GM18499 (cell line): ENCODE measurements around the gene PCDH12.

ENCODE experiments used
- ATAC-seq: cut with Tn5 transposase; IDR thresholded peaks from one replicate; pipeline ENCODE4 v1.9.1; 2021; ENCODE audit warnings: moderate number of reproducible peaks; ENCODE audit not compliant: insufficient read depth, unreplicated experiment

PCDH12 gene

GRCh38 chr5:141958113-141958512, at the start of gene PCDH12:
Gene PCDH12, minus strand, starts transcription at chr5:141958202. Its CDS starts 351 bp downstream, at chr5:141957851.
- no peak for ATAC-seq

GRCh38 chr5:142007237-142007544, 49.2 kb upstream of the PCDH12 start:
- ATAC-seq = no peak

DNA sequence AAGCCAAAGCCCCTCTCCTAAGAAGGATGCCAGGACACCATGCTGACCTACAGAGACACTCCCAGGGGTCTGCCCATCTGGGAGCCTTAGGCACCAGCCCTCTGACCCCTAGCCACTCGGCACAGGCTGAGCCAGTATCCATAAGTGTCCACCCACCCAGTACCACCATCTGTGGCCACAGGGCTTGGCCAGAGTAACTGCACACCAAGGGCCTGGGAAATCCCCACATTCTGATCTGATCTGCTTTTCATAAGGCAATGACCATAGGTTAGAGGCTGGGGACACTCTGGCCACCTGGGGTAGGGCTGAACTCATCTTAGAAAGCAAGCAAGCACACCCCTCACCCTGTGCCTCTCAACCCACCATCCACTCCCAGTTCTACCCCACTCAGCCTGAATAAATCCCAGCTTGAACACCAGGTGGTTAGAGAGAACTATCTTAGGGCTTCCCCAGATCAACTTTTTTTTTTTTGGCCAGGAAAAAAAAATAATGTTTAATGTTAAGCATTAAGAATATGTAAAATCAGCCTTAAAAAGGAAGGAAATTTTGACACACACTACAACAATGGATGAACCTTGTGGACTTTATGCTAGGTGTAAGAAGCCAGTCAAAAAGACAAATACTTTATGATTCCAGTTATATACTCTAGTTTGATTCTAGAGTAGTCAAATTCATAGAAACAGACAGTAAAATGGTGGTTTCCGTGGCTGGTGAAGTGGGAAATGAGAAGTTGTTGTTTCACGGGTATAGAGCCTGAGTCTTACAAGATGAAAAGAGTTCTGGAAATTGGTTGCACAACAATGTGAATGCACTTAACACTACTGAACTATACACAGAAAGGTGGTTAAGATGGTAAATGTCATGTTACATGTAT, 48.6 kb upstream of the PCDH12 start:
- ATAC-seq = no peak

DNA sequence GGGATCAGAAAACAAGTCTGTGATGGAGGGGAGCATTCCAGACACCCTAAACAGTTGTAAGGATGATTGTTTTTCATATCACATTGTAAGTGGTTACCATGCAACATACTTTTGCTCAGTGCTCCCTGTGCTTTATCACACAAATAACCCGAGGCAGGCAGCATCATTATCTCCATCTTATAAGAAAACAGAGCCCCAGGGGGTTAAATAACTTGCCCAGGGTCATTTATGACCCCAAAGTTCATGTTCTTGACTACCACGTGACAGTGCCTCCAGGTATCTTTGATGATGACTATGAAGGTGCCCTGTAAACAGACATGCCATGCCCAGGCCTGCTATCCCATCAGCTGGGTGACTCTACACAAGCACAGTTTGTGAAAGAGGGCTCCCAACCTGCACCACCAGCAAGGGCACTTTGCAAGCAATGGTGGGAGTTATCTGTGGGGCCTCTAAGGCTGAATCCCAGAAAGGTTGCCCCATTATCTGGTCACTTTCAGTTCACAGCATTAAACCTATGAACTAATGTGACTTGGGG, 45.3 kb upstream of the PCDH12 start:
- ATAC-seq = no peak

- ATAC-seq = no peak
Measured at GRCh38 chr5:142000704-142001484, 42.9 kb upstream of the PCDH12 start.

GRCh38 chr5:142000173-142000572, 42.2 kb upstream of the PCDH12 start:
- no peak for ATAC-seq

- no peak for ATAC-seq
Measured at GRCh38 chr5:141997358-141997960, 39.5 kb upstream of the PCDH12 start.

- no peak for ATAC-seq
Measured at GRCh38 chr5:141995656-141996055, 37.7 kb upstream of the PCDH12 start.

- no peak for ATAC-seq
Measured at GRCh38 chr5:141994511-141995136, 36.6 kb upstream of the PCDH12 start.

DNA sequence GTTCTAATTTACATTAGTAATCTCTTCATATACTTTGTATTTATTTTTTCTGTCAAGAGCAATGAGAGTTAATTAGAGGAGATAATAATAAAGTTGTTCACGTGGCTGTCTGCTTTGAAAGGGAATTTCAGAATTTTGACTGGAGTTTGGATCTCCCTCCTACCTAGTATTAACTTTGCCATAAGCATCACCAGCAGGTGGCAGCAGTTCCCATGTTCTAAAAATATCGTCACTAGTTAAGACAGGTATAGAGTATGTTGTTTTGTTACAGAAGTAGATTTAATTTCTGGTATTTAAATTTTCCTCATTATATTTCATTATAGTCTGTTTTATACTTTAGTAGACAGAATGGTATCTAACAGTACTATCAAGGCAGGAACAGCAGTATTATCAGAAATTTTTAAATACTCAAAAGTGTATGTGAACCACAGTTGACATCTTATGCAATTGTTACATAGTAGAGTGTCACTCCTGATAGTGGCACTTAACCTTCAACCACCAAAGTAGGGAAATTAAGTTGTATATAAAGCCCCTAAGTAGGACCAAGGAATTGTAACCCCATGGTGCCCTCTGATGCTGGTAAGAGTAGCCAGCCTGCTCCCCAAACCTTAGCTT, 34.5 kb upstream of the PCDH12 start:
- no peak for ATAC-seq

GRCh38 chr5:141989720-141990119, 31.7 kb upstream of the PCDH12 start:
- no peak for ATAC-seq

DNA sequence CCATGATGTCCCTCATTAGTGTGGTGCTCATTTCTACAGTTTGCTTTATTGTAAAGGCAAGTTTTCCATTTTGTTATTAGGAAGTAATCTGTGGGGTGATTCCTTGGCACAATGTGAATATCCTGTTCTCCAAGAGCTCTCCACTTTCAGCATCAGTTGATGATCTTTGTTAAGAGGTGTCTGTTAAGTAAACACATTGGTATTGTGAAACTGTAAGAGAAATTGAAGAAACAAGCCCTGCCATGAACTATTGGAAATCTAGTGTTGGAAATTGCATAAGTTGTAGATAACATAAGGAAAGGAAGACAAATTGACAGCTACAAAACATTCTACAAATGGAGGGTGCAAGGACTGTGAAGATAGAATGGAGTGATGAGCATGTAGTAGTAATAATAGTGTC, 28.1 kb upstream of the PCDH12 start:
- ATAC-seq = no peak

DNA sequence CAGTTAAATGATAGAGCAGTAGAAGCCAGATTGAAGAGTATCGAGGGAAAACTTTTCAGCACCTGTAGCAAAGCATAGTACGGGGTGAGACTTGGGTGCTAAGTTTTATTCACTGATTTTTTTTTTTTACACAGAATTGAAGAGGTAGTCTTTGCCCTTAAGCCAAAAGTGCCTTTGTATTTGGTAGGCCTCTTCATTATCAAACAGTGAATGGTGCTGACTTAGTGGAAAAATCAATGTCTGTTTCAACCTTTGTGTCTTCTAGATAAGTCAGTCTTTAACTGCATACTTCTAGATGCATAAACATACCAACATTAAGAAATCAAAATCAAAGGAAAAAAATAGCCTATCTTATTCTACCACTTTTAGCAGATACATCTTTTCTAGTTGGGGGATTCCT, 24.6 kb upstream of the PCDH12 start:
- no peak for ATAC-seq

GRCh38 chr5:141978389-141978788, 20.4 kb upstream of the PCDH12 start:
- no peak for ATAC-seq

DNA sequence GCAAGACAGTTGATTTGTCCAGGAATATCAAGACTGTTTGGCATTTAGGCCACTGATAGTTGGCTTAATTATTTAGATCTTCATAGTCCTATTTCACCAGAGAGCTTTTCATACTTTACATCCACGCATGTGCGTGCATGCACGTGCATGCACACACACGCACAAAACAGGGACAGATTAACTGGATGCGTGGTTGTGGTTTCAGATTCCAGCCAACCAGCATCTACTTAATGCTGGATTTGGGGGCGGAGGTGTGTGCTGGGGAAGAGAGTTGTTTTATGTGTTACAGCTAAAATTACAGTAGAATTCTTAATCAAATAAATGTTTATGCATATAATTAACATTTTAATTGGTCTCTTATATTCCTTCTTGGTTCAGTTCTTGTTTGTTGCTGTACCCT, 18.2 kb upstream of the PCDH12 start:
- no peak for ATAC-seq

DNA sequence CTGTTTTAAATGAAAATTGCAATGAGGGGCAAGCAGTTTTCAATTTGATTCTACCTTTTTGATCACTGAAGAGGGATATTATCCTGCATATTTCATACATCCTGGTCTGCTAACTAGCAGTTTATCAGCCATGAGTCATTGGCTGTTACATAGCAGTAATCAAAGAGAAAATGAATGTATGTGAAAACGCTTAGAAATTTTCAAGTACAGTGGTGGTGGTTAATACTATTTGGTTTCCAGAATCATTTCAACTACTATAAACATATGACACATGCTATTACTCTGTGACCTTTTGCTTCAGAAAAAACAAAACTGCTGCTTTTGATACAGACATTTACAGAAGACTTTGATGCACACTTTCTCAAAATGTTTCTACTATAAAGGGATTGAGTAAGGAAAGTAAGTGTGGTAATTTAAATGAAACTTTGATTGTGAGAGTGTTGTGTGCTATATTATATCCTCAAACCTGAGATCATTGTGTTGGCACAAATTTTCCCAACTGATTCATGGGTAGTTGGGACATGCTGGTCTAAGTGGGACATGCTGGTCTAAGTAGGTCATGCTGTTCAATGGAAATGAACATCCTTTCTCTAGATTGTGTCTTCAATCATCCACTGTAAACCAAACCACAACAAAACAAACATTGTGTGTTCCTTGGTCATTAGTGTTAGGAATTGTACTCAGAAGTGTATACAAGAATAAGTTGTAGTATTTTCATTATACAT, 16.0 kb upstream of the PCDH12 start:
- ATAC-seq = no peak

- ATAC-seq = peak; percentile 64
Measured at GRCh38 chr5:141969783-141970771, 12.1 kb upstream of the PCDH12 start.

- ATAC-seq = peak; percentile 81
Measured at GRCh38 chr5:141968914-141969608, 11.1 kb upstream of the PCDH12 start, which contains the start of gene RNF14. Gene RNF14, plus strand, starts transcription at chr5:141969105. Its CDS starts 4,484 bp downstream, at chr5:141973589.
